ENCODE results near the gene ABCA13. TPM values are rescaled to one million over a fixed set of nuclear protein-coding genes. Genes with fewer than 3 reads are reported as not detected.

Gene ABCA13
- total and polyA plus RNA-seq, 2 donors (not counting 3 experiments of a cell fraction or from before 2014, with no cell fraction given): 0.01 to 0.11 TPM

DNA sequence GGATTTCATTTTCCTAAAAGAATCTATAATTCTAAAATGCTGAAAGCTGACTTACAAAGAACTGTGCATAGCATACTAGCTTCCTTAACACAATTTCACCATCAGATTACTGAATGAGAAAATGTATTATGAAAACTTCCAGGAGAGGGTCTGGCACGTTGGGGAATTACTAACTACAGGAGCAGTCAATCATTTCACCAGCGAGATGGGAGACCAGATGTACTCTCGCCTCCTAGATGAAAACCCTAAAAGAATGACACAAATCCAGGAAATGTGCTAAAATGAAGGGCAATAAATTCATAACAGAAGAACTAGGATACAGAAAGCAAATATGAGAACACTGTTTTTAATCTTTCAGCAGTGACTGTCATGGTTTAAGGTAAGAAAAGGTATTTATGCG lies 330.8 kb downstream of the ABCA13 start:
- Histone ChIP-seq H3K36me3 (ENCODE audit: control insufficient read depth in 2 of 2, extremely low read depth in 1 of 2, insufficient read depth in 2 of 2, low read length in 2 of 2) (no peaks in the 10 kb centered on the region), H3K9me3 (replicated peaks; ENCODE audit: control insufficient read depth, insufficient read depth, low read length) (peaks cover 7% of the 10 kb centered on the region), H3K27me3 (ENCODE audit: control insufficient read depth in 2 of 2, insufficient read depth in 2 of 2, low read length in 2 of 2) (no peaks in the 10 kb centered on the region), H3K79me2 (ENCODE audit: control insufficient read depth, insufficient read depth, low read length) (no peaks in the 10 kb centered on the region), H4K20me1 (replicated peaks; ENCODE audit: control insufficient read depth, extremely low read depth, insufficient read depth, low read length) (no peaks in the 10 kb centered on the region), H3K9ac (replicated peaks; ENCODE audit: extremely low read depth, insufficient read depth, low read length) (no peak overlapping the region), H3K9me1 (replicated peaks; ENCODE audit: control insufficient read depth, extremely low read depth, insufficient read depth, low read length) (no peaks in the 10 kb centered on the region), H3K4me3 (replicated peaks in 1 of 3; ENCODE audit: insufficient read depth in 1 of 3, low read depth in 1 of 3, low read length in 3 of 3) (no peak overlapping the region), H2AFZ (ENCODE audit: low read depth, low read length) (no peak overlapping the region), H3K27ac (ENCODE audit: insufficient read depth, low read depth, low read length) (no peak overlapping the region), H3K4me1 (ENCODE audit: control insufficient read depth, extremely low read depth, insufficient read depth, low read length) (no peaks in the 10 kb centered on the region), H3K4me2 (ENCODE audit: insufficient read depth, low read length) (no peak overlapping the region)
- DNase-seq (ENCODE audit: low read depth, low spot score): no peak
- FAIRE-seq: no peak
- ChIA-PET POLR2A (no interaction called here), CTCF (no interaction called here)
- TF ChIP-seq EZH2 (IDR thresholded peaks at IDR 0.05; ENCODE audit: borderline replicate concordance, low read depth, low read length, severe bottlenecking) (no peak), POLR2AphosphoS5 (IDR thresholded peaks at IDR 0.05; ENCODE audit: insufficient read depth, low read depth, low read length) (no peak), POLR2A (IDR thresholded peaks at IDR 0.05; ENCODE audit: low read depth, low read length) (no peak)
- TF ChIP-seq, protein P1, sequence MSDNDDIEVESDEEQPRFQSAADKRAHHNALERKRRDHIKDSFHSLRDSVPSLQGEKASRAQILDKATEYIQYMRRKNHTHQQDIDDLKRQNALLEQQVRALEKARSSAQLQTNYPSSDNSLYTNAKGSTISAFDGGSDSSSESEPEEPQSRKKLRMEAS (IDR thresholded peaks at IDR 0.05; ENCODE audit: insufficient read depth, insufficient read length): no peak
- dilution Hi-C loops (cut with MboI; ENCODE audit: extremely low pct_ligation_motif_present, low sequenced_read_pairs): no loop called here
- intact Hi-C loops (cut with micrococcal nuclease): no loop called here
- no TSS peak for BruUV-seq (replicated peaks)

- no TSS peak for BruUV-seq (replicated peaks)
- POLR2A ChIA-PET: no interaction called here
- H2AFZ ChIP-seq (ENCODE audit: low read depth, low read length): no peak overlapping the region
- H3K9me3 ChIP-seq (replicated peaks; ENCODE audit: control insufficient read depth, insufficient read depth, low read length): peaks cover 5% of the 10 kb centered on the region
- no peaks in the 10 kb centered on the region for H3K27me3 ChIP-seq (ENCODE audit: control insufficient read depth in 2 of 2, insufficient read depth in 2 of 2, low read length in 2 of 2)
- no peak overlapping the region for H3K27ac ChIP-seq (ENCODE audit: insufficient read depth, low read depth, low read length)
- H3K79me2 ChIP-seq (ENCODE audit: control insufficient read depth, insufficient read depth, low read length): no peaks in the 10 kb centered on the region
- H4K20me1 ChIP-seq (replicated peaks; ENCODE audit: control insufficient read depth, extremely low read depth, insufficient read depth, low read length): no peaks in the 10 kb centered on the region
- TF ChIP-seq EZH2 (IDR thresholded peaks at IDR 0.05; ENCODE audit: borderline replicate concordance, low read depth, low read length, severe bottlenecking): no peak
- no peak for TF ChIP-seq POLR2AphosphoS5 (IDR thresholded peaks at IDR 0.05; ENCODE audit: insufficient read depth, low read depth, low read length)
- no peak for TF ChIP-seq FOS (IDR thresholded peaks at IDR 0.05; ENCODE audit: borderline replicate concordance, insufficient read depth, low read length)
- no peak for TF ChIP-seq POLR2A (IDR thresholded peaks at IDR 0.05; ENCODE audit: low read depth, low read length)
- TF ChIP-seq, protein P1 (IDR thresholded peaks at IDR 0.05; ENCODE audit: insufficient read depth, insufficient read length): no peak
- no peak for TF ChIP-seq JUN (IDR thresholded peaks at IDR 0.05; ENCODE audit: borderline replicate concordance, insufficient read depth, insufficient read length, low read depth)
- no peak for TF ChIP-seq CTCF (IDR thresholded peaks at IDR 0.05; ENCODE audit: extremely low read depth in 1 of 2, insufficient read depth in 1 of 2, low read depth in 1 of 2, low read length in 2 of 2)
- TF ChIP-seq GATA2 (IDR thresholded peaks at IDR 0.05; ENCODE audit: insufficient read depth, insufficient read length, low read depth, low read length): no peak
- no peak for TF ChIP-seq MYC (IDR thresholded peaks at IDR 0.05; ENCODE audit: low read depth, low read length)
- no peak for DNase-seq (ENCODE audit: low read depth, low spot score)
- CTCF ChIA-PET: no interaction called here
- dilution Hi-C loops (cut with MboI; ENCODE audit: extremely low pct_ligation_motif_present, low sequenced_read_pairs) (no loop called here), intact Hi-C loops (cut with micrococcal nuclease) (no loop called here)
- no peak overlapping the region for H3K4me2 ChIP-seq (ENCODE audit: insufficient read depth, low read length)
- no peaks in the 10 kb centered on the region for H3K4me1 ChIP-seq (ENCODE audit: control insufficient read depth, extremely low read depth, insufficient read depth, low read length)
- H3K4me3 ChIP-seq (replicated peaks in 1 of 3; ENCODE audit: insufficient read depth in 1 of 3, low read depth in 1 of 3, low read length in 3 of 3): no peak overlapping the region
- H3K9me1 ChIP-seq (replicated peaks; ENCODE audit: control insufficient read depth, extremely low read depth, insufficient read depth, low read length): no peaks in the 10 kb centered on the region
- FAIRE-seq: no peak
- no peaks in the 10 kb centered on the region for H3K36me3 ChIP-seq (ENCODE audit: control insufficient read depth in 2 of 2, extremely low read depth in 1 of 2, insufficient read depth in 2 of 2, low read length in 2 of 2)
- H3K9ac ChIP-seq (replicated peaks; ENCODE audit: extremely low read depth, insufficient read depth, low read length): no peak overlapping the region
Measured at GRCh38 chr7:48505051-48505450, 333.8 kb downstream of the ABCA13 start.
